Breast epithelium (tissue), 4 donors: ENCODE data around the gene OAS1. TPM values are rescaled to one million over a fixed set of nuclear protein-coding genes. Genes with fewer than 3 reads are reported as not detected.

ENCODE experiments used
- DNase-seq, 2 donors: peaks; one replicate each; pipeline ENCODE4 v3.0.0-alpha.2; 2019; ENCODE audit warnings: low spot score in 2 of 2
- H3K27ac ChIP-seq, 2 donors: fragments of 200-600 bp; sonication (generic) in 1 of 2; one replicate each; pipeline ENCODE4 v1.5.1; 2016 to 2019; ENCODE audit warnings: mild to moderate bottlenecking in 1 of 2
- H3K27me3 ChIP-seq, 2 donors: fragments of 200-600 bp; sonication (generic) in 1 of 2; one replicate each; pipeline versions ENCODE4 v1.5.1 to v1.6.0; 2017 to 2019; ENCODE audit warnings: control low read depth in 1 of 2, mild to moderate bottlenecking in 1 of 2
- H3K36me3 ChIP-seq: fragments of 200-600 bp; one replicate; pipeline ENCODE4 v1.5.1; 2019
- H3K4me1 ChIP-seq, 2 donors: fragments of 200-600 bp; sonication (generic); one replicate each; pipeline ENCODE4 v1.5.1; 2016 to 2019; ENCODE audit warnings: control low read depth in 1 of 2
- H3K4me3 ChIP-seq, 3 donors: fragments of 200-600 bp; sonication (generic); 1 replicate in 2 of 3; 2 replicates in 1 of 3; pipeline ENCODE4 v1.5.1; 2016 to 2019; ENCODE audit warnings: mild to moderate bottlenecking in 3 of 3, moderate library complexity in 2 of 3
- H3K9me3 ChIP-seq, 2 donors: fragments of 200-600 bp; sonication (generic) in 1 of 2; one replicate each; pipeline ENCODE4 v1.5.1; 2016 to 2019; ENCODE audit warnings: control low read depth in 1 of 2
- CTCF ChIP-seq, 3 donors: fragments of 450-650 bp; IDR thresholded peaks; one replicate each; pipeline ENCODE4 v1.5.1; 2016 to 2017; ENCODE audit warnings: antibody characterized with exemption in 3 of 3, mild to moderate bottlenecking in 3 of 3, moderate library complexity in 3 of 3
- POLR2A ChIP-seq: fragments of 450-650 bp; IDR thresholded peaks from one replicate; pipeline ENCODE4 v1.6.1; 2016; ENCODE audit warnings: antibody characterized with exemption, mild to moderate bottlenecking, moderate library complexity
- POLR2AphosphoS5 ChIP-seq, 3 donors: sonication (generic); formaldehyde crosslinking; IDR thresholded peaks; one replicate each; pipeline ENCODE4 v1.6.1; 2017; ENCODE audit warnings: antibody characterized with exemption in 3 of 3
- intact Hi-C: fragments of 100-400 bp; cut with DNase I; formaldehyde crosslinking; loops from one replicate; pipeline ENCODE4 v1.15.1; 2023; ENCODE audit warnings: low total_unique reads
- total RNA-seq, 3 donors: library from RNA; depleted of rRNA; stranded (reverse); fragments of >200 nt; gene quantifications; one replicate each; pipeline ENCODE4 v1.1.0, GENCODE V29; 2016

OAS1 gene
- total RNA-seq, 3 donors from 2014 or later = 21.4 to 39.4 (median 23.3) TPM

GRCh38 chr12:112961074-112961473, 54.3 kb downstream of the OAS1 start:
- H3K9me3 ChIP-seq = peaks cover 5 to 8% of the 10 kb centered on the region in 2 donors
- intact Hi-C loops = no loop called here
- no peak overlapping the region for H3K4me3 ChIP-seq
- H3K27me3 ChIP-seq = no peaks in the 10 kb centered on the region
- H3K4me1 ChIP-seq = no peaks in the 10 kb centered on the region
- DNase-seq = no peak
- peaks cover 6% of the 10 kb centered on the region for H3K36me3 ChIP-seq
- no peak overlapping the region for H3K27ac ChIP-seq
- TF ChIP-seq POLR2AphosphoS5 (IDR thresholded peaks at IDR 0.05) = no peak
- no peak for TF ChIP-seq CTCF (IDR thresholded peaks at IDR 0.05)
- no peak for TF ChIP-seq POLR2A

- intact Hi-C loops = no loop called here
- peaks cover 6% of the 10 kb centered on the region for H3K36me3 ChIP-seq
- no peaks in the 10 kb centered on the region for H3K27me3 ChIP-seq
- TF ChIP-seq POLR2AphosphoS5 (IDR thresholded peaks at IDR 0.05) (no peak), POLR2A (no peak), CTCF (IDR thresholded peaks at IDR 0.05) (no peak)
- no peaks in the 10 kb centered on the region for H3K4me1 ChIP-seq
- H3K9me3 ChIP-seq = peaks cover 5 to 8% of the 10 kb centered on the region in 2 donors
- DNase-seq = no peak
- H3K27ac ChIP-seq = no peak overlapping the region
- no peak overlapping the region for H3K4me3 ChIP-seq
Measured at GRCh38 chr12:112961536-112961935, 54.8 kb downstream of the OAS1 start.

GRCh38 chr12:112962561-112962960, 55.8 kb downstream of the OAS1 start:
- no peak for DNase-seq

GRCh38 chr12:112963227-112963861, 56.6 kb downstream of the OAS1 start:
- Histone ChIP-seq H3K27me3 (no peaks in the 10 kb centered on the region), H3K4me3 (no peak overlapping the region), H3K9me3 (peaks cover 5 to 8% of the 10 kb centered on the region in 2 donors), H3K27ac (no peak overlapping the region), H3K4me1 (no peaks in the 10 kb centered on the region), H3K36me3 (peaks cover 6% of the 10 kb centered on the region)
- no peak for TF ChIP-seq POLR2A
- no peak for TF ChIP-seq CTCF (IDR thresholded peaks at IDR 0.05)
- TF ChIP-seq POLR2AphosphoS5 (IDR thresholded peaks at IDR 0.05) = no peak
- DNase-seq = no peak
- intact Hi-C loops = no loop called here

More at GRCh38 chr12:112962561-112962960, 55.8 kb downstream of the OAS1 start:
- TF ChIP-seq POLR2AphosphoS5 (IDR thresholded peaks at IDR 0.05) (no peak), CTCF (IDR thresholded peaks at IDR 0.05) (no peak), POLR2A (no peak)
- H3K4me1 ChIP-seq = no peaks in the 10 kb centered on the region
- intact Hi-C loops = no loop called here
- H3K27ac ChIP-seq = no peak overlapping the region
- no peak overlapping the region for H3K4me3 ChIP-seq
- peaks cover 5 to 8% of the 10 kb centered on the region in 2 donors for H3K9me3 ChIP-seq
- peaks cover 6% of the 10 kb centered on the region for H3K36me3 ChIP-seq
- no peaks in the 10 kb centered on the region for H3K27me3 ChIP-seq

GRCh38 chr12:112964067-112964670, 57.4 kb downstream of the OAS1 start:
- TF ChIP-seq CTCF (IDR thresholded peaks at IDR 0.05) (no peak), POLR2AphosphoS5 (IDR thresholded peaks at IDR 0.05) (no peak), POLR2A (no peak)
- DNase-seq = no peak

More at GRCh38 chr12:112964067-112964670, 57.4 kb downstream of the OAS1 start:
- no peak overlapping the region for H3K27ac ChIP-seq
- peaks cover 0 to 1% of the 10 kb centered on the region in 2 donors for H3K9me3 ChIP-seq
- H3K27me3 ChIP-seq = no peaks in the 10 kb centered on the region
- no peaks in the 10 kb centered on the region for H3K4me1 ChIP-seq
- intact Hi-C loops = no loop called here
- no peak overlapping the region for H3K4me3 ChIP-seq
- peaks cover 6% of the 10 kb centered on the region for H3K36me3 ChIP-seq
